ENCODE measurements around the gene TEKT3. TPM values are rescaled to one million over a fixed set of nuclear protein-coding genes. Genes with fewer than 3 reads are reported as not detected.

TEKT3 gene
- total and polyA plus RNA-seq, 9 of the 15 experiments (the other 6 are each of a cell fraction or from before 2014, with no cell fraction given): not detected

DNA sequence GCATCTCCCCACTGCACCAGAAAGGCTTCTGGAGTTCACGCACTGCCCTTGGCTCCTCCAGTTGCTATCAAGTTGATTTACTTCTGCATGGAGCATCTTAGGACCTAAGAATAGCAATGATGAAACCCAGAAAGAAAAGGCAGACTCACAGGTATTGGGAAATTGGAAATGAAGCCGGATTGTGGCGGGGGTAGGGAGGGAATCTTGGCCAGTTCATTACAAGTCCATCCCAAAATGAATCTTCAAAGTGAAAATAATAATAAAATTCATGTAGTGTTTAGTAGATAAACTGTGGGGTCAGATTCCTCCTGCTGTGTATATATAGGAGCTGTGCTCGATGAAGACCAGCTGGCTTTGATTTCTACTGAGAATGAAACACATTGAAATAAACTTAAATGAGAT lies 33.7 kb downstream of the TEKT3 start:
- Histone ChIP-seq H3K27ac (ENCODE audit: extremely low read depth, low read depth, low read length) (no peak overlapping the region), H2AFZ (ENCODE audit: low read depth, low read length) (no peak overlapping the region), H3K4me3 (no peak overlapping the region), H4K20me1 (replicated peaks; ENCODE audit: control insufficient read depth, insufficient read depth, low read length) (no peaks in the 10 kb centered on the region), H3K27me3 (ENCODE audit: control insufficient read depth in 2 of 2, insufficient read depth in 2 of 2, low read length in 2 of 2) (peaks cover 0 to 22% of the 10 kb centered on the region in 2 experiments; a peak in 4 of 5 replicates), H3K79me2 (ENCODE audit: control insufficient read depth, insufficient read depth, low read length) (no peaks in the 10 kb centered on the region), H3K4me2 (ENCODE audit: insufficient read depth, low read length) (no peak overlapping the region), H3K9me3 (replicated peaks; ENCODE audit: control insufficient read depth, insufficient read depth, low read depth, low read length) (no peaks in the 10 kb centered on the region), H3K9me1 (ENCODE audit: control insufficient read depth, insufficient read depth, low read length) (no peaks in the 10 kb centered on the region), H3K9ac (ENCODE audit: insufficient read depth in 1 of 2, low read depth in 2 of 2, low read length in 2 of 2) (no peak overlapping the region), H3K4me1 (replicated peaks in 1 of 2; ENCODE audit: control insufficient read depth in 2 of 2, insufficient read depth in 2 of 2, low read length in 2 of 2) (no peaks in the 10 kb centered on the region), H3K36me3 (ENCODE audit: control insufficient read depth, insufficient read depth, low read length) (no peaks in the 10 kb centered on the region)
- no TSS peak for BruUV-seq (replicated peaks)
- TF ChIP-seq CHD4 (IDR thresholded peaks at IDR 0.05; ENCODE audit: insufficient read depth, insufficient replicate concordance, low read depth, low read length, poor library complexity, severe bottlenecking) (no peak), MEIS2 (IDR thresholded peaks at IDR 0.05; ENCODE audit: partially characterized antibody) (no peak), BDP1 (IDR thresholded peaks at IDR 0.05; ENCODE audit: insufficient read depth, insufficient read length) (no peak), NCOA6 (IDR thresholded peaks at IDR 0.05) (no peak), DNMT1 (IDR thresholded peaks at IDR 0.05) (no peak), PPARD (CRISPR knock-in tag; IDR thresholded peaks at IDR 0.05) (no peak), KAT7 (CRISPR knock-in tag; IDR thresholded peaks at IDR 0.05; ENCODE audit: borderline replicate concordance) (no peak), TARDBP (IDR thresholded peaks at IDR 0.05) (no peak), IFI16 (CRISPR knock-in tag; IDR thresholded peaks at IDR 0.05) (no peak), FOSL1 (tag; conservative IDR thresholded peaks at IDR 0.05) (no peak), HMGN3 (IDR thresholded peaks at IDR 0.05; ENCODE audit: borderline replicate concordance, extremely low read depth, insufficient read length, low read depth, low read length) (no peak), ARHGAP35 (IDR thresholded peaks at IDR 0.05; ENCODE audit: partially characterized antibody) (no peak)
- TF ChIP-seq, protein P1, sequence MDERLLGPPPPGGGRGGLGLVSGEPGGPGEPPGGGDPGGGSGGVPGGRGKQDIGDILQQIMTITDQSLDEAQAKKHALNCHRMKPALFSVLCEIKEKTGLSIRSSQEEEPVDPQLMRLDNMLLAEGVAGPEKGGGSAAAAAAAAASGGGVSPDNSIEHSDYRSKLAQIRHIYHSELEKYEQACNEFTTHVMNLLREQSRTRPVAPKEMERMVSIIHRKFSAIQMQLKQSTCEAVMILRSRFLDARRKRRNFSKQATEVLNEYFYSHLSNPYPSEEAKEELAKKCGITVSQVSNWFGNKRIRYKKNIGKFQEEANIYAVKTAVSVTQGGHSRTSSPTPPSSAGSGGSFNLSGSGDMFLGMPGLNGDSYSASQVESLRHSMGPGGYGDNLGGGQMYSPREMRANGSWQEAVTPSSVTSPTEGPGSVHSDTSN (CRISPR knock-in tag; IDR thresholded peaks at IDR 0.05; ENCODE audit: low read depth): no peak
- TF ChIP-seq, protein P1 (tag; conservative IDR thresholded peaks at IDR 0.05; ENCODE audit: low read depth): no peak
- TF ChIP-seq, protein P2, sequence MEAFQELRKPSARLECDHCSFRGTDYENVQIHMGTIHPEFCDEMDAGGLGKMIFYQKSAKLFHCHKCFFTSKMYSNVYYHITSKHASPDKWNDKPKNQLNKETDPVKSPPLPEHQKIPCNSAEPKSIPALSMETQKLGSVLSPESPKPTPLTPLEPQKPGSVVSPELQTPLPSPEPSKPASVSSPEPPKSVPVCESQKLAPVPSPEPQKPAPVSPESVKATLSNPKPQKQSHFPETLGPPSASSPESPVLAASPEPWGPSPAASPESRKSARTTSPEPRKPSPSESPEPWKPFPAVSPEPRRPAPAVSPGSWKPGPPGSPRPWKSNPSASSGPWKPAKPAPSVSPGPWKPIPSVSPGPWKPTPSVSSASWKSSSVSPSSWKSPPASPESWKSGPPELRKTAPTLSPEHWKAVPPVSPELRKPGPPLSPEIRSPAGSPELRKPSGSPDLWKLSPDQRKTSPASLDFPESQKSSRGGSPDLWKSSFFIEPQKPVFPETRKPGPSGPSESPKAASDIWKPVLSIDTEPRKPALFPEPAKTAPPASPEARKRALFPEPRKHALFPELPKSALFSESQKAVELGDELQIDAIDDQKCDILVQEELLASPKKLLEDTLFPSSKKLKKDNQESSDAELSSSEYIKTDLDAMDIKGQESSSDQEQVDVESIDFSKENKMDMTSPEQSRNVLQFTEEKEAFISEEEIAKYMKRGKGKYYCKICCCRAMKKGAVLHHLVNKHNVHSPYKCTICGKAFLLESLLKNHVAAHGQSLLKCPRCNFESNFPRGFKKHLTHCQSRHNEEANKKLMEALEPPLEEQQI (IDR thresholded peaks at IDR 0.05): no peak
- DNase-seq (ENCODE audit: extremely low read depth in 1 of 4, low spot score in 3 of 4): no peak
- intact Hi-C loops (cut with micrococcal nuclease) (no loop called here), in situ Hi-C loops (cut with MboI) (no loop called here)
- FAIRE-seq: no peak
- whole genome bisulfite sequencing (ENCODE audit: insufficient coverage, low coverage, missing lambda C conversion rate): 4% methylated on average over 4 of the region's 4 CpGs
- POLR2A ChIA-PET: no interaction called here
- CTCF ChIA-PET (ENCODE audit: low intra/inter-chr PET ratio): no interaction called here
- ATAC-seq: no peak

Data from K562 (cell line).